ENCODE measurements around the gene ADAR. TPM values are rescaled to one million over a fixed set of nuclear protein-coding genes. Genes with fewer than 3 reads are reported as not detected.

Gene ADAR, protein sequence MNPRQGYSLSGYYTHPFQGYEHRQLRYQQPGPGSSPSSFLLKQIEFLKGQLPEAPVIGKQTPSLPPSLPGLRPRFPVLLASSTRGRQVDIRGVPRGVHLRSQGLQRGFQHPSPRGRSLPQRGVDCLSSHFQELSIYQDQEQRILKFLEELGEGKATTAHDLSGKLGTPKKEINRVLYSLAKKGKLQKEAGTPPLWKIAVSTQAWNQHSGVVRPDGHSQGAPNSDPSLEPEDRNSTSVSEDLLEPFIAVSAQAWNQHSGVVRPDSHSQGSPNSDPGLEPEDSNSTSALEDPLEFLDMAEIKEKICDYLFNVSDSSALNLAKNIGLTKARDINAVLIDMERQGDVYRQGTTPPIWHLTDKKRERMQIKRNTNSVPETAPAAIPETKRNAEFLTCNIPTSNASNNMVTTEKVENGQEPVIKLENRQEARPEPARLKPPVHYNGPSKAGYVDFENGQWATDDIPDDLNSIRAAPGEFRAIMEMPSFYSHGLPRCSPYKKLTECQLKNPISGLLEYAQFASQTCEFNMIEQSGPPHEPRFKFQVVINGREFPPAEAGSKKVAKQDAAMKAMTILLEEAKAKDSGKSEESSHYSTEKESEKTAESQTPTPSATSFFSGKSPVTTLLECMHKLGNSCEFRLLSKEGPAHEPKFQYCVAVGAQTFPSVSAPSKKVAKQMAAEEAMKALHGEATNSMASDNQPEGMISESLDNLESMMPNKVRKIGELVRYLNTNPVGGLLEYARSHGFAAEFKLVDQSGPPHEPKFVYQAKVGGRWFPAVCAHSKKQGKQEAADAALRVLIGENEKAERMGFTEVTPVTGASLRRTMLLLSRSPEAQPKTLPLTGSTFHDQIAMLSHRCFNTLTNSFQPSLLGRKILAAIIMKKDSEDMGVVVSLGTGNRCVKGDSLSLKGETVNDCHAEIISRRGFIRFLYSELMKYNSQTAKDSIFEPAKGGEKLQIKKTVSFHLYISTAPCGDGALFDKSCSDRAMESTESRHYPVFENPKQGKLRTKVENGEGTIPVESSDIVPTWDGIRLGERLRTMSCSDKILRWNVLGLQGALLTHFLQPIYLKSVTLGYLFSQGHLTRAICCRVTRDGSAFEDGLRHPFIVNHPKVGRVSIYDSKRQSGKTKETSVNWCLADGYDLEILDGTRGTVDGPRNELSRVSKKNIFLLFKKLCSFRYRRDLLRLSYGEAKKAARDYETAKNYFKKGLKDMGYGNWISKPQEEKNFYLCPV
- total RNA-seq, result 125 and 128 TPM in 2 replicates

DNA sequence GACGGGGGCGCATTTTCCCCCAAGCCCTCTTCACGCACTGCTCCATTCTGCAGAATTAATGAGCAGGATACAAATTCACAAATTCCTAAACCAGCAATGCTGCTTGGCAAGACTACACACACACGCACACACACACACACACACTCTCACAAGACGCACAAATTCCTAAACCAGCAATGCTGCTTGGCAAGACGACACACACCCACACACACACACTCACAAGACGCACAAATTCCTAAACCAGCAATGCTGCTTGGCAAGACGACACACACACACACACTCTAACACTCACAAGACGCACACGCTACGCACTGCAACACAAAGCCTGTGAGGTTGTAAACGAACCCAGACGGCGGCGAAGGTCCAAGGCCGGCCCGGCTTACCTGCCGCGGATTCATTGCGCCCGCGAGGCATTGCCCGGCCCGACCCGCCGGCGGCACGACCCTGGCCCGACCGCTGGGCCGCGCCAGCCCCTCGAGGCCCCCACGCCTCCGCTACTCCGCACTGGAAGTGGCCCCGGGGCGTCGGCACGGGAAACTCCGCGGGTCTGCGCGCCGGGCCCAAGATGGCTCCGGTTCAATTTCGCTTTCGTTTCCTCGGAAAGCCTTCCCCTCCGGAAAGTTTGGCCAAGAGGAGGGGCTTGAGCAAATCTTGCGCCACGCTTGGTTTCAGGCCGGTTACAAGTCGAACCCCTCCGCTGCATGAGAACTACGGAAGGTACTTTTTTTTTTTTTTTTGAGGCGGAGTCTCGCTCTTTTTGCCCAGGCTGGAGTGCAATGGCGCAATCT is at the start of gene ADAR:
ADAR (minus strand) TSS at position 578 of the 788 bp plus-strand sequence; CDS start at position 398, 180 bp downstream.

DNA sequence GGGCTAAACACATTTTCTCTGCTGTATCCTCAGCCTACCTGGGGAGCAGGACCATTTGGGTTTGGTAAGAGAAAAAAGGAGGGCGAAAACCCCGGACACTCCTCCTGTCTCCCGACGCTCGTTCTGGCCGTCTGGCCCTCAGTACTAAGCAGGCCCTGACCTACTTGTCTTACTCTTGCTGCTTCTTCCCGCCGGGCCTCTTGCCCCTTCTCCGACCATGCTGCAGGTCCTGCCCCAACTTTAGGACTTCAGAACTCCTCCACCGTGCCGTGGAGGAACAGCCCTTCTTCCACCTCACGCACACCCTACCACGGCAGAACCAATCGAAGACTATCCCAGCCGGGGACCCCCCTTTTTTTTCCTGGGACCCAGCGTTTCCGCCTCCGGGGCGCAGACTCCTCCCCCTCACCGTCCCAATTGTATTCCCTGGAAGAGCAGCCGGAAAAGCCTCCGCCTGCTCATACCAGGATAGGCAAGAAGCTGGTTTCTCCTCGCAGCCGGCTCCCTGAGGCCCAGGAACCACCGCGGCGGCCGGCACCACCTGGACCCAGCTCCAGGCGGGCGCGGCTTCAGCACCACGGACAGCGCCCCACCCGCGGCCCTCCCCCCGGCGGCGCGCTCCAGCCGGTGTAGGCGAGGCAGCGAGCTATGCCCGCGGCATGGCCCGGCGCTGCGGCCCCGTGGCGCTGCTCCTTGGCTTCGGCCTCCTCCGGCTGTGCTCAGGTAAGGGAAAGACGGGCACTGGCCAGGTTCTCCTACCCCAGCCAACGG is 40.4 kb downstream of the ADAR start, which contains the start of gene CHRNB2:
CHRNB2 (plus strand) TSS at position 393 of the 771 bp plus-strand sequence; CDS start at position 660, 267 bp downstream.

DNA sequence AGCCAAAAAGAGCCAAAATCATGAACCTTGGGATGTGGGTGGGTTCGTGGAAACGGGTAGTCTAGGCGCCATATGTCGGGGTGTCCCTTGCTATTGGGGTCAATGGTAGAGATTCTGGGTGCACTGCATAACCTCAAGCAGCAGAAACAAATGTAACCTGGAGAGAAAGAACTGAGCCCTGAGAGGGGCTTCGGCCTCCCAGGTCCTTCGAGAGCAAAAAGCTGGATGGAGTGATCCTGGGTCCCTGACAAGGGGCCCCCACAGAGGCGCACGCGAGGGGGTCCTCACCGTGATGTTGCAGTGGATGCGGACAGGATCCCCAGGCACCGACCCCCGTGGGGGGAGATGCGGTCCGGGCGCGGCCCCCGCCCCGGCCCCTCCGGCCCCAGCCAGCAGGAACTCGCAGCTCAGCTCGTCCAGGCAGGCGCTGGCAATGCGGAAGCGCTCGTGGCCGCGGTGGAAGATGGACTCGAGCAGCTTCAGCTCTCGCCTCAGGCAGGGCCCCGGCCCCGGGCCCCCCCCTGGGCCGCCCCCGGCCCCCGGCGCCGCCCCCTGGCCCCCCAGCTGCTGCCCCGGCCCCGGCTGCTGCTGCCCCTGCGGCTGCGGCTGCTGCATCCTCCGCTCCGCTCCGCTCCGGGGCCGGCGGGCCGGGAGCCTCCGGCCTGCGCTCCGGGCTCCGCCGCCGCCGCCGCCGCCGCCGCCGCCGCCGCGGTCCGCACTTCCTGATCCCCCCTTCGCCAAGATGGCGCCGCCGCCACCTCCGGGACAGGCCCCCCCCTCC is 49.9 kb downstream of the ADAR start, which contains the start of gene UBE2Q1:
UBE2Q1 (minus strand) TSS at position 724 of the 781 bp plus-strand sequence; CDS start at position 615, 109 bp downstream.

Other genes with a start within 250 kb of the ADAR start
- 6.3 and 10.2 TPM in 2 replicates for gene IL6R, start 202.8 kb downstream of the ADAR start, total RNA-seq
- 0.13 and 0.54 TPM in 2 replicates for gene TDRD10, start 106.0 kb downstream of the ADAR start, total RNA-seq
- 2.7 and 4.8 TPM in 2 replicates for gene SHE, start 105.8 kb downstream of the ADAR start, total RNA-seq
- 29.0 and 29.3 TPM in 2 replicates for gene UBE2Q1, start 49.5 kb downstream of the ADAR start, total RNA-seq
- under 0.01 TPM in 2 replicates for gene CHRNB2, start 40.4 kb downstream of the ADAR start, total RNA-seq

All from articular chondrocyte of knee joint (primary cell).